ENCODE measurements around the gene LMNA. TPM values are rescaled to one million over a fixed set of nuclear protein-coding genes. Genes with fewer than 3 reads are reported as not detected.

LMNA gene
- 83.5 and 92.7 TPM in 2 replicates for total RNA-seq
- long read RNA-seq, partial matches to known transcripts, result 7 of 18 reads
- long read RNA-seq, other reads (novel, unspliced or antisense), result 9 of 18 reads

- no peak within 1 kb of the TSS for H3K27ac Mint-ChIP-seq
- no peak for DNase-seq (ENCODE audit: low spot score, unreplicated experiment)
- no peak for TF ChIP-seq CTCF (IDR thresholded peaks at IDR 0.05; ENCODE audit: unreplicated experiment)
- no peaks in the 10 kb centered on the region for H3K9me3 Mint-ChIP-seq (ENCODE audit: low read depth)
- H3K4me3 Mint-ChIP-seq (ENCODE audit: low read depth), result peak within 1 kb of the TSS; percentile 71
- H3K36me3 Mint-ChIP-seq (ENCODE audit: insufficient read depth), result peaks cover 14% of the 10 kb centered on the region
- peaks cover 18% of the 10 kb centered on the region for H3K4me1 Mint-ChIP-seq (ENCODE audit: low read depth)
- H3K27me3 Mint-ChIP-seq, result peaks cover 8% of the 10 kb centered on the region
Observed at GRCh38 chr1:156114101-156114918, at the start of gene LMNA. Gene LMNA (plus strand): TSS chr1:156114711. CDS start chr1:156114919, 208 bp downstream.

GRCh38 chr1:156065212-156065611 is 49.3 kb upstream of the LMNA start:
- no peak for TF ChIP-seq CTCF (IDR thresholded peaks at IDR 0.05; ENCODE audit: unreplicated experiment)
- peaks cover 6% of the 10 kb centered on the region for H3K36me3 Mint-ChIP-seq (ENCODE audit: insufficient read depth)
- H3K27ac Mint-ChIP-seq, result peak overlapping the region; percentile 18
- H3K27me3 Mint-ChIP-seq, result no peaks in the 10 kb centered on the region
- no peaks in the 10 kb centered on the region for H3K9me3 Mint-ChIP-seq (ENCODE audit: low read depth)
- H3K4me3 Mint-ChIP-seq (ENCODE audit: low read depth), result no peak overlapping the region
- peaks cover 23% of the 10 kb centered on the region for H3K4me1 Mint-ChIP-seq (ENCODE audit: low read depth)
- DNase-seq (ENCODE audit: low spot score, unreplicated experiment), result no peak

GRCh38 chr1:156065871-156066270 is 48.6 kb upstream of the LMNA start:
- Mint-ChIP-seq H3K4me3 (ENCODE audit: low read depth) (no peak overlapping the region), H3K27ac (peak overlapping the region; percentile 16)
- no peak for TF ChIP-seq CTCF (IDR thresholded peaks at IDR 0.05; ENCODE audit: unreplicated experiment)

GRCh38 chr1:156067262-156067661 is 47.2 kb upstream of the LMNA start:
- no peaks in the 10 kb centered on the region for H3K9me3 Mint-ChIP-seq (ENCODE audit: low read depth)

More at GRCh38 chr1:156065871-156066270, 48.6 kb upstream of the LMNA start:
- Mint-ChIP-seq H3K4me1 (ENCODE audit: low read depth) (peaks cover 22% of the 10 kb centered on the region), H3K27me3 (no peaks in the 10 kb centered on the region), H3K9me3 (ENCODE audit: low read depth) (no peaks in the 10 kb centered on the region), H3K36me3 (ENCODE audit: insufficient read depth) (peaks cover 6% of the 10 kb centered on the region)
- DNase-seq (ENCODE audit: low spot score, unreplicated experiment), result no peak

More at GRCh38 chr1:156067262-156067661, 47.2 kb upstream of the LMNA start:
- no peaks in the 10 kb centered on the region for H3K27me3 Mint-ChIP-seq
- TF ChIP-seq CTCF (IDR thresholded peaks at IDR 0.05; ENCODE audit: unreplicated experiment), result no peak
- H3K4me1 Mint-ChIP-seq (ENCODE audit: low read depth), result peaks cover 8% of the 10 kb centered on the region
- no peak overlapping the region for H3K4me3 Mint-ChIP-seq (ENCODE audit: low read depth)
- peaks cover 7% of the 10 kb centered on the region for H3K36me3 Mint-ChIP-seq (ENCODE audit: insufficient read depth)
- no peak overlapping the region for H3K27ac Mint-ChIP-seq
- no peak for DNase-seq (ENCODE audit: low spot score, unreplicated experiment)
